ENCODE results near the gene PLA2G15.

GRCh38 chr16:68281368-68282063, 36.3 kb downstream of the PLA2G15 start:
- TF ChIP-seq, protein P1, sequence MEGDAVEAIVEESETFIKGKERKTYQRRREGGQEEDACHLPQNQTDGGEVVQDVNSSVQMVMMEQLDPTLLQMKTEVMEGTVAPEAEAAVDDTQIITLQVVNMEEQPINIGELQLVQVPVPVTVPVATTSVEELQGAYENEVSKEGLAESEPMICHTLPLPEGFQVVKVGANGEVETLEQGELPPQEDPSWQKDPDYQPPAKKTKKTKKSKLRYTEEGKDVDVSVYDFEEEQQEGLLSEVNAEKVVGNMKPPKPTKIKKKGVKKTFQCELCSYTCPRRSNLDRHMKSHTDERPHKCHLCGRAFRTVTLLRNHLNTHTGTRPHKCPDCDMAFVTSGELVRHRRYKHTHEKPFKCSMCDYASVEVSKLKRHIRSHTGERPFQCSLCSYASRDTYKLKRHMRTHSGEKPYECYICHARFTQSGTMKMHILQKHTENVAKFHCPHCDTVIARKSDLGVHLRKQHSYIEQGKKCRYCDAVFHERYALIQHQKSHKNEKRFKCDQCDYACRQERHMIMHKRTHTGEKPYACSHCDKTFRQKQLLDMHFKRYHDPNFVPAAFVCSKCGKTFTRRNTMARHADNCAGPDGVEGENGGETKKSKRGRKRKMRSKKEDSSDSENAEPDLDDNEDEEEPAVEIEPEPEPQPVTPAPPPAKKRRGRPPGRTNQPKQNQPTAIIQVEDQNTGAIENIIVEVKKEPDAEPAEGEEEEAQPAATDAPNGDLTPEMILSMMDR (IDR thresholded peaks at IDR 0.05), result no peak
- TF ChIP-seq POLR2A (IDR thresholded peaks at IDR 0.05), result no peak
